ENCODE results near the gene NAA50. TPM values are rescaled to one million over a fixed set of nuclear protein-coding genes. Genes with fewer than 3 reads are reported as not detected.

NAA50 gene
- total RNA-seq, 1 experiment from 2014 or later: 208 TPM

GRCh38 chr3:113776564-113776963, 30.5 kb upstream of the NAA50 start:
- ChIA-PET POLR2A (no interaction called here), CTCF (no interaction called here)
- ATAC-seq (no peak), DNase-seq (ENCODE audit: low read depth, low spot score) (no peak)
- no peak overlapping the region for H3K27ac ChIP-seq (ENCODE audit: low read length)
- BruUV-seq (replicated peaks): no TSS peak
- H3K4me1 ChIP-seq (ENCODE audit: control insufficient read depth, insufficient read depth, low read length): no peaks in the 10 kb centered on the region
- H3K27me3 ChIP-seq (ENCODE audit: control insufficient read depth, insufficient read depth, low read length): no peaks in the 10 kb centered on the region
- intact Hi-C loops (cut with micrococcal nuclease; ENCODE audit: unreplicated experiment) (no loop called here), in situ Hi-C loops (cut with HindIII; ENCODE audit: low pct_unique_long_range_greater_than_20kb, low sequenced_read_pairs) (no loop called here)
- H3K36me3 ChIP-seq (ENCODE audit: control insufficient read depth, insufficient read depth, low read length): no peaks in the 10 kb centered on the region
- no peaks in the 10 kb centered on the region for H3K9me3 ChIP-seq (ENCODE audit: control insufficient read depth, insufficient read depth, low read depth, low read length)
- H3K4me3 ChIP-seq (ENCODE audit: low read depth in 2 of 2, low read length in 2 of 2): no peak overlapping the region
- TF ChIP-seq CTCF (IDR thresholded peaks at IDR 0.05) (no peak), REST (IDR thresholded peaks at IDR 0.05; ENCODE audit: insufficient read depth in 1 of 2, low read depth in 2 of 2, low read length in 1 of 2) (no peak), POLR2AphosphoS5 (IDR thresholded peaks at IDR 0.05; ENCODE audit: low read depth, low read length) (no peak)

GRCh38 chr3:113775516-113775915, 29.5 kb upstream of the NAA50 start:
- H3K36me3 ChIP-seq (ENCODE audit: control insufficient read depth, insufficient read depth, low read length): no peaks in the 10 kb centered on the region
- ATAC-seq (no peak), DNase-seq (ENCODE audit: low read depth, low spot score) (no peak)
- in situ Hi-C loops (cut with HindIII; ENCODE audit: low pct_unique_long_range_greater_than_20kb, low sequenced_read_pairs): no loop called here
- intact Hi-C loops (cut with micrococcal nuclease; ENCODE audit: unreplicated experiment): no loop called here
- BruUV-seq (replicated peaks): no TSS peak
- TF ChIP-seq CTCF (IDR thresholded peaks at IDR 0.05) (no peak), POLR2AphosphoS5 (IDR thresholded peaks at IDR 0.05; ENCODE audit: low read depth, low read length) (no peak)
- H3K27ac ChIP-seq (ENCODE audit: low read length): no peak overlapping the region
- no peaks in the 10 kb centered on the region for H3K9me3 ChIP-seq (ENCODE audit: control insufficient read depth, insufficient read depth, low read depth, low read length)
- ChIA-PET CTCF (no interaction called here), POLR2A (no interaction called here)
- no peaks in the 10 kb centered on the region for H3K4me1 ChIP-seq (ENCODE audit: control insufficient read depth, insufficient read depth, low read length)
- no peak overlapping the region for H3K4me3 ChIP-seq (ENCODE audit: low read depth in 2 of 2, low read length in 2 of 2)
- H3K27me3 ChIP-seq (ENCODE audit: control insufficient read depth, insufficient read depth, low read length): no peaks in the 10 kb centered on the region

GRCh38 chr3:113773381-113773780, 27.3 kb upstream of the NAA50 start:
- in situ Hi-C loops (cut with HindIII; ENCODE audit: low pct_unique_long_range_greater_than_20kb, low sequenced_read_pairs) (no loop called here), intact Hi-C loops (cut with micrococcal nuclease; ENCODE audit: unreplicated experiment) (no loop called here)
- no TSS peak for BruUV-seq (replicated peaks)
- CTCF ChIA-PET: no interaction called here
- Histone ChIP-seq H3K4me3 (ENCODE audit: low read depth in 2 of 2, low read length in 2 of 2) (no peak overlapping the region), H3K36me3 (ENCODE audit: control insufficient read depth, insufficient read depth, low read length) (no peaks in the 10 kb centered on the region), H3K27ac (ENCODE audit: low read length) (no peak overlapping the region), H3K9me3 (ENCODE audit: control insufficient read depth, insufficient read depth, low read depth, low read length) (no peaks in the 10 kb centered on the region), H3K27me3 (ENCODE audit: control insufficient read depth, insufficient read depth, low read length) (no peaks in the 10 kb centered on the region), H3K4me1 (ENCODE audit: control insufficient read depth, insufficient read depth, low read length) (no peaks in the 10 kb centered on the region)
- TF ChIP-seq SIN3A (IDR thresholded peaks at IDR 0.05; ENCODE audit: borderline replicate concordance, insufficient read depth, low read depth, low read length): no peak
- TF ChIP-seq CTCF (IDR thresholded peaks at IDR 0.05): no peak
- TF ChIP-seq TCF7L2 (IDR thresholded peaks at IDR 0.05; ENCODE audit: low read depth, low read length): no peak
- no peak for TF ChIP-seq POLR2AphosphoS5 (IDR thresholded peaks at IDR 0.05; ENCODE audit: low read depth, low read length)
- no peak for TF ChIP-seq REST (IDR thresholded peaks at IDR 0.05; ENCODE audit: insufficient read depth in 1 of 2, low read depth in 2 of 2, low read length in 1 of 2)
- no peak for DNase-seq (ENCODE audit: low read depth, low spot score)
- no peak for ATAC-seq
- POLR2A ChIA-PET: no interaction called here

Measured in Panc1 (cell line).